ENCODE data around the gene PCDHB5.
"Not testable (repeated sequence)": the region's sequence is repeated elsewhere in the genome, so short reads cannot be mapped to it uniquely, and the experiment has no call there.

PCDHB5 gene

DNA sequence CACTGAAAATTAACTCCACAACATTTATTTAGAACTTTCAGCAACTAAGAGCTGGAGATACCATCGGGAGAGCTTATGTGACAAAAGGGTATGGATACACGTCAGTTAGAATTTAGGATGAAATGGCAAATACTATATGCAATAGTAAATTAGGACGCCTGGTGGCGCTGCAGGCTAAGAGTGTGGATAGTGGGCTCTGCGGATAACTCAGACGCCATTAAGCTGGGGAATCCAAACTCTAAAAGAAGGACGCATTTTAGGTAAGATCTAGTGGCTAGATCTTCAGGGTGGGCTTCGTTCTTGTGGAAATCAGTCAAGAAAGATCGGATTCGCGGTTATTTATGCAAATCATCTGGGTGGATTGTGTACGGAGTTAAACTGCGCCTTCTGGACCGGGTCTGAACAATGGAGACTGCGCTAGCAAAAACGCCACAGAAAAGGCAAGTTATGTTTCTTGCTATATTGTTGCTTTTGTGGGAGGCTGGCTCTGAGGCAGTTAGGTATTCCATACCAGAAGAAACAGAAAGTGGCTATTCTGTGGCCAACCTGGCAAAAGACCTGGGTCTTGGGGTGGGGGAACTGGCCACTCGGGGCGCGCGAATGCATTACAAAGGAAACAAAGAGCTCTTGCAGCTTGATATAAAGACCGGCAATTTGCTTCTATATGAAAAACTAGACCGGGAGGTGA, at the start of gene PCDHB5:
TSS of gene PCDHB5 (plus strand) at position 177 of the 688 bp plus-strand sequence. CDS start at position 406, 229 bp downstream.
- H3K27me3 Mint-ChIP-seq, result no peaks in the 10 kb centered on the region
- H3K36me3 Mint-ChIP-seq, result no peaks in the 10 kb centered on the region
- no peak within 1 kb of the TSS for H3K27ac Mint-ChIP-seq
- H3K4me3 Mint-ChIP-seq, result peak within 1 kb of the TSS; percentile 29
- peaks cover 23% of the 10 kb centered on the region for H3K9me3 Mint-ChIP-seq
- no peak for DNase-seq
- CTCF ChIA-PET, result interaction anchor here (0.6 to 1.1 kb wide), 2 partner anchors 18 to 51 kb away, joined by 4 read pairs; no protein-coding TSS in a partner anchor
- no peaks in the 10 kb centered on the region for H3K4me1 Mint-ChIP-seq

DNA sequence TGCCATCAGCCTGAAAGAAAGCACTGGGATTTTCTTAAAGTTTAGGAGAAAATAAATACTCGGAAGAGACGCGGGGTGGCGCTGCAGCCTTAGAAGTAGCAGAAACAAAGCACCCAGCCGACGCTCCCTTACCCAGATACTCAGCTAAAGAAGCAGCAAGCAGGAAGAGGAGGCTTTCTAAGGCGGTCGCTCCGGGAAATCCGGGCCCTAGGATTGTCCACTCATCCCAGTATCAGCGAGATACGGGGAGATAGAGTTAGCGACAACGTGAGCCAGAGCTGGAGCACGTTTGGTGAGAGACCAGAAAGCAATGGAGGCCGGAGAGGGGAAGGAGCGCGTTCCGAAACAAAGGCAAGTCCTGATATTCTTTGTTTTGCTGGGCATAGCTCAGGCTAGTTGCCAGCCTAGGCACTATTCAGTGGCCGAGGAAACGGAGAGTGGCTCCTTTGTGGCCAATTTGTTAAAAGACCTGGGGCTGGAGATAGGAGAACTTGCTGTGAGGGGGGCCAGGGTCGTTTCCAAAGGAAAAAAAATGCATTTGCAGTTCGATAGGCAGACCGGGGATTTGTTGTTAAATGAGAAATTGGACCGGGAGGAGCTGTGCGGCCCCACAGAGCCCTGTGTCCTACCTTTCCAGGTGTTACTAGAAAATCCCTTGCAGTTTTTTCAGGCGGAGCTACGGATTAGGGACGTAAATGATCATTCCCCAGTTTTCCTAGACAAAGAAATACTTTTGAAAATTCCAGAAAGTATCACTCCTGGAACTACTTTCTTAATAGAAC, 40.3 kb upstream of the PCDHB5 start, which contains the start of gene PCDHB2:
TSS of gene PCDHB2 (plus strand) at position 135 of the 782 bp plus-strand sequence. CDS start at position 311, 176 bp downstream.
- H3K4me3 Mint-ChIP-seq, result peak within 1 kb of the TSS; percentile 25
- no peaks in the 10 kb centered on the region for H3K4me1 Mint-ChIP-seq
- H3K36me3 Mint-ChIP-seq, result no peaks in the 10 kb centered on the region
- CTCF ChIA-PET, result interaction anchor here (0.6 to 1.0 kb wide), 2 partner anchors 429 to 855 kb away, joined by 3 to 4 read pairs; no protein-coding TSS in a partner anchor
- peaks cover 15% of the 10 kb centered on the region for H3K9me3 Mint-ChIP-seq
- no peak within 1 kb of the TSS for H3K27ac Mint-ChIP-seq
- peaks cover 17% of the 10 kb centered on the region for H3K27me3 Mint-ChIP-seq
- DNase-seq, result no peak

DNA sequence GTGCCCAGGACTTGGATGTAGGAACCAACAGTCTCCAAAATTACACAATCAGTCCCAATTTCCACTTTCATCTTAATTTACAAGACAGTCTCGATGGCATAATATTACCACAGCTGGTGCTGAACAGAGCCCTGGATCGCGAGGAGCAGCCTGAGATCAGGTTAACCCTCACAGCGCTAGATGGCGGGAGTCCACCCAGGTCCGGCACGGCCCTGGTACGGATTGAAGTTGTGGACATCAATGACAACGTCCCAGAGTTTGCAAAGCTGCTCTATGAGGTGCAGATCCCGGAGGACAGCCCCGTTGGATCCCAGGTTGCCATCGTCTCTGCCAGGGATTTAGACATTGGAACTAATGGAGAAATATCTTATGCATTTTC, 39.8 kb upstream of the PCDHB5 start:
- no peak for DNase-seq
- peaks cover 17% of the 10 kb centered on the region for H3K27me3 Mint-ChIP-seq
- peaks cover 18% of the 10 kb centered on the region for H3K9me3 Mint-ChIP-seq
- no peaks in the 10 kb centered on the region for H3K36me3 Mint-ChIP-seq
- CTCF ChIA-PET, result interaction anchor here (1.0 kb wide), 1 partner anchor 428 kb away, joined by 3 read pairs; no protein-coding TSS in a partner anchor
- no peak overlapping the region for H3K27ac Mint-ChIP-seq
- H3K4me1 Mint-ChIP-seq, result no peaks in the 10 kb centered on the region
- no peak overlapping the region for H3K4me3 Mint-ChIP-seq

DNA sequence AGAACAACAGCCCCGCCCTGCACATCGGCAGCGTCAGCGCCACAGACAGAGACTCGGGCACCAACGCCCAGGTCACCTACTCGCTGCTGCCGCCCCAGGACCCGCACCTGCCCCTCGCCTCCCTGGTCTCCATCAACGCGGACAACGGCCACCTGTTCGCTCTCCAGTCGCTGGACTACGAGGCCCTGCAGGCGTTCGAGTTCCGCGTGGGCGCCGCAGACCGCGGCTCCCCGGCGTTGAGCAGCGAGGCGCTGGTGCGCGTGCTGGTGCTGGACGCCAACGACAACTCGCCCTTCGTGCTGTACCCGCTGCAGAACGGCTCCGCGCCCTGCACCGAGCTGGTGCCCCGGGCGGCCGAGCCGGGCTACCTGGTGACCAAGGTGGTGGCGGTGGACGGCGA, 38.8 kb upstream of the PCDHB5 start:
- Mint-ChIP-seq H3K9me3 (peaks cover 27% of the 10 kb centered on the region), H3K27me3 (peaks cover 17% of the 10 kb centered on the region)
- H3K36me3 Mint-ChIP-seq, H3K27ac Mint-ChIP-seq, H3K4me3 Mint-ChIP-seq, DNase-seq, H3K4me1 Mint-ChIP-seq, CTCF ChIA-PET: not testable (repeated sequence)

DNA sequence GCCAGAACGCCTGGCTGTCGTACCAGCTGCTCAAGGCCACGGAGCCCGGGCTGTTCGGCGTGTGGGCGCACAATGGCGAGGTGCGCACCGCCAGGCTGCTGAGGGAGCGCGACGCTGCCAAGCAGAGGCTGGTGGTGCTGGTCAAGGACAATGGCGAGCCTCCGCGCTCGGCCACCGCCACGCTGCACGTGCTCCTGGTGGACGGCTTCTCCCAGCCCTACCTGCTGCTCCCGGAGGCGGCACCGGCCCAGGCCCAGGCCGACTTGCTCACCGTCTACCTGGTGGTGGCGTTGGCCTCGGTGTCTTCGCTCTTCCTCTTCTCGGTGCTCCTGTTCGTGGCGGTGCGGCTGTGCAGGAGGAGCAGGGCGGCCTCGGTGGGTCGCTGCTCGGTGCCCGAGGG, 38.4 kb upstream of the PCDHB5 start:
- DNase-seq, H3K4me3 Mint-ChIP-seq, H3K36me3 Mint-ChIP-seq, H3K4me1 Mint-ChIP-seq, H3K27ac Mint-ChIP-seq, CTCF ChIA-PET: not testable (repeated sequence)
- Mint-ChIP-seq H3K9me3 (peaks cover 31% of the 10 kb centered on the region), H3K27me3 (peaks cover 18% of the 10 kb centered on the region)

DNA sequence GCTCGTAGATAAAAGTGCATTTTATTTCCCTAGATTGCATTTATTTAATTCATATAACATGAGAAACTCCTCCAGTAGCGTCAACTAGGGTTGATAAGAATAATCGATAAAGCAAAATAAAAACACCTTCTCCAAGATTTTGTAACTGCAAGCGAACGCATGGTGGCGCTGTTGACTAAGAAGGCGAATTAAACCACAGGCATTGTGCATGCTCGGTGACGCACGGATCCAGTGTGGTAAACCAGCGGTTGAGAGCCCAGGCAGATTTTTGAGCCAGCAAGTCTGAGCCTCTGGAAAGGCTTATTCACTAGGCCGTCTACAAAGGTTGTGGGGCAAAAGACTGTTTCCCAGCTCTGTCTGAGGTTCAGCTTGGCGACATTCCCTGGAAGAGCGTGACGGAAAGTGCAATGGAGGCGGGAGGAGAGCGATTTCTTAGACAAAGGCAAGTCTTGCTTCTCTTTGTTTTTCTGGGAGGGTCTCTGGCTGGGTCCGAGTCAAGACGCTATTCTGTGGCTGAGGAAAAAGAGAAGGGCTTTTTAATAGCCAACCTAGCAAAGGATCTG, 34.7 kb upstream of the PCDHB5 start, which contains the start of gene PCDHB3:
TSS of gene PCDHB3 (plus strand) at position 231 of the 563 bp plus-strand sequence. CDS start at position 408, 177 bp downstream.
- peaks cover 11% of the 10 kb centered on the region for H3K27me3 Mint-ChIP-seq
- H3K36me3 Mint-ChIP-seq, result no peaks in the 10 kb centered on the region
- H3K4me3 Mint-ChIP-seq, result no peak within 1 kb of the TSS
- peaks cover 32% of the 10 kb centered on the region for H3K9me3 Mint-ChIP-seq
- H3K27ac Mint-ChIP-seq, result peak within 1 kb of the TSS; percentile 37
- CTCF ChIA-PET, result interaction anchor here (1.1 kb wide), 1 partner anchor 15 kb away, joined by 3 read pairs; no protein-coding TSS in a partner anchor
- DNase-seq, result peak; percentile 53
- no peaks in the 10 kb centered on the region for H3K4me1 Mint-ChIP-seq

DNA sequence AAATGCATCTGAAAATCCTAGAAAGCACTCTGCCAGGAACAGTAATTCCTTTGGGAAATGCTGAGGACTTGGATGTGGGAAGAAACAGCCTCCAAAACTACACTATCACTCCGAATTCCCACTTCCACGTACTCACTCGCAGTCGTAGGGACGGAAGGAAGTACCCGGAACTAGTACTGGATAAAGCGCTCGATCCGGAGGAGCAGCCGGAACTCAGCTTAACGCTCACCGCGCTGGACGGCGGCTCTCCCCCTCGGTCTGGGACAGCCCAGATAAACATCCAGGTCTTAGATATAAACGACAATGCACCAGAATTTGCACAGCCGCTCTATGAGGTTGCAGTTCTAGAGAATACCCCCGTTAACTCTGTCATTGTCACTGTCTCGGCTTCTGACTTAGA, 33.9 kb upstream of the PCDHB5 start:
- DNase-seq, result no peak
- H3K4me1 Mint-ChIP-seq, result no peaks in the 10 kb centered on the region
- peaks cover 5% of the 10 kb centered on the region for H3K27me3 Mint-ChIP-seq
- CTCF ChIA-PET, result interaction anchor here (1.1 kb wide), 1 partner anchor 14 kb away, joined by 3 read pairs; no protein-coding TSS in a partner anchor
- H3K9me3 Mint-ChIP-seq, result peaks cover 28% of the 10 kb centered on the region
- H3K27ac Mint-ChIP-seq, result no peak overlapping the region
- H3K4me3 Mint-ChIP-seq, result no peak overlapping the region
- no peaks in the 10 kb centered on the region for H3K36me3 Mint-ChIP-seq

DNA sequence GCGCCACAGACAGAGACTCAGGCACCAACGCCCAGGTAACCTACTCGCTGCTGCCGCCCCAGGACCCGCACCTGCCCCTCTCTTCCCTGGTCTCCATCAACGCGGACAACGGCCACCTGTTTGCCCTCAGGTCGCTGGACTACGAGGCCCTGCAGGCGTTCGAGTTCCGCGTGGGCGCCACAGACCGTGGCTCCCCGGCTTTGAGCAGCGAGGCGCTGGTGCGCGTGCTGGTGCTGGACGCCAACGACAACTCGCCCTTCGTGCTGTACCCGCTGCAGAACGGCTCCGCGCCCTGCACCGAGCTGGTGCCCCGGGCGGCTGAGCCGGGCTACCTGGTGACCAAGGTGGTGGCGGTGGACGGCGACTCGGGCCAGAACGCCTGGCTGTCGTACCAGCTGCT, 32.9 kb upstream of the PCDHB5 start:
- H3K27me3 Mint-ChIP-seq, CTCF ChIA-PET, H3K4me3 Mint-ChIP-seq, H3K36me3 Mint-ChIP-seq, H3K27ac Mint-ChIP-seq, H3K4me1 Mint-ChIP-seq, DNase-seq: not testable (repeated sequence)
- peaks cover 28% of the 10 kb centered on the region for H3K9me3 Mint-ChIP-seq

DNA sequence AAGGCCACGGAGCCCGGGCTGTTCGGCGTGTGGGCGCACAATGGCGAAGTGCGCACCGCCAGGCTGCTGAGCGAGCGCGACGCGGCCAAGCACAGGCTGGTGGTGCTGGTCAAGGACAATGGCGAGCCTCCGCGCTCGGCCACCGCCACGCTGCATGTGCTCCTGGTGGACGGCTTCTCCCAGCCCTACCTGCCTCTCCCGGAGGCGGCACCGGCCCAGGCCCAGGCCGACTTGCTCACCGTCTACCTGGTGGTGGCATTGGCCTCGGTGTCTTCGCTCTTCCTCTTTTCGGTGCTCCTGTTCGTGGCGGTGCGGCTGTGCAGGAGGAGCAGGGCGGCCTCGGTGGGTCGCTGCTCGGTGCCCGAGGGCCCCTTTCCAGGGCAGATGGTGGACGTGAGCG, 32.5 kb upstream of the PCDHB5 start:
- DNase-seq, H3K4me3 Mint-ChIP-seq, CTCF ChIA-PET, H3K36me3 Mint-ChIP-seq, H3K27me3 Mint-ChIP-seq, H3K4me1 Mint-ChIP-seq, H3K27ac Mint-ChIP-seq: not testable (repeated sequence)
- peaks cover 30% of the 10 kb centered on the region for H3K9me3 Mint-ChIP-seq

DNA sequence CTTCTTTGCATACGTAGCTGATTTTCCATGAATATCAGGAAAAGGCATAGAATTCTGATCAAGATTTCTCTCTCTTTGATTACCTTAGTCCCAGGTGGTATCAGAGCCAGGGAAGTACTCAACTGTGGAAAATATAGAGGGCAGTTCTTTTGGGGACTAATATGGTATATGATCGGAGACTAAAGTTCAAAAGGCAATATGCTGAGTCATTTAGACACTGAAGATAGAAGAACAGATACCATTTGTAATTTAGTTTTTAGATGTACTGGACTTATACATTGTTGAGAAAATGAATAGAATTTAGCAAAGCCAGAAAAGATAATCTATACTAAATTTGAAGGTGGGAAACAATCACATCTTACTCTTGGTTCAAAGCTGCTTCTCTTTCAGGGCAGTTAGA, 29.7 kb upstream of the PCDHB5 start:
- Mint-ChIP-seq H3K27me3 (peaks cover 5% of the 10 kb centered on the region), H3K9me3 (peaks cover 23% of the 10 kb centered on the region), H3K4me3 (no peak overlapping the region), H3K27ac (no peak overlapping the region), H3K4me1 (no peaks in the 10 kb centered on the region), H3K36me3 (no peaks in the 10 kb centered on the region)
- DNase-seq, result no peak
- CTCF ChIA-PET, result no interaction called here

DNA sequence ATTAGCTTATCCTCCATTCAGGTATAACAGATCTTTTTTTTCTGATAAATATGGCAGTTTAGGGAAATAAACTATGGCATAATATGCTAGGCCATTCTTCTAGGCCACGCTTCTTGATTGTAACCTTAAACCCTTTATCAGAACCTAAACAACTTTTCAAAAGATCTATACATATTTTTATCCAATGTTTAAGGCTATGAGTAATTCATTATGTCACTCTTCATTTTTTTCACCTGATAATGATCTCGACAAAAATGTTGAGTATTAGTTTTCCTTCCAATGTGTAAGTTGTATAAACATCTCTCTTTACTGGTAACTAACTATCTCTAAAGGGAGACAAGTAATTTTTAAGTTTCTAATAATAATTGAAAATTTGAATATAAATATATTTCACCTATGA, 15.8 kb upstream of the PCDHB5 start:
- H3K36me3 Mint-ChIP-seq, result no peaks in the 10 kb centered on the region
- DNase-seq, result no peak
- H3K9me3 Mint-ChIP-seq, result peaks cover 17% of the 10 kb centered on the region
- peaks cover 3% of the 10 kb centered on the region for H3K27me3 Mint-ChIP-seq
- H3K4me1 Mint-ChIP-seq, result no peaks in the 10 kb centered on the region
- CTCF ChIA-PET, result no interaction called here
- no peak overlapping the region for H3K4me3 Mint-ChIP-seq
- H3K27ac Mint-ChIP-seq, result no peak overlapping the region

DNA sequence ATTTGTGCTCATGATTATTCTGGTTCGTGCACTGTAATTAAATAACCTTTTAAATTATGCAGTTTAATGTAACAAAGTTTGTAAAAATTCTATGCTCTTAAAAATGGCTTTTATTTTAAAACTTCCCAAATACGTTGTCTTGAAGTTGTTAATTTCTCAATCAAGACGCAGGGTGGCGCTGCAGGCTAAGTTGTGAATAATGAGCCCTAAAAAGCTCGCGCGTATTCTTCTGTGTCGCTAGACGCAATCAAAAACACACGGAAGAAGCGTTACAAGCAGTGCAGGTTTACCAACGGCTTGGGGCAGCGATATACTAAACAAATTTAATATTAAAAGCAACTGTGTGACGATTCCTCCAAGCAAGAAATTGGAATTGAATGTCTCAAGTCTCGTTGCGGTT, 13.4 kb upstream of the PCDHB5 start, which contains the start of gene PCDHB4:
TSS of gene PCDHB4 (plus strand) at position 256 of the 400 bp plus-strand sequence. CDS start 181 bp downstream, outside the sequence.
- CTCF ChIA-PET, result no interaction called here
- no peak within 1 kb of the TSS for H3K4me3 Mint-ChIP-seq
- H3K4me1 Mint-ChIP-seq, result no peaks in the 10 kb centered on the region
- H3K27me3 Mint-ChIP-seq, result peaks cover 3% of the 10 kb centered on the region
- no peak for DNase-seq
- H3K36me3 Mint-ChIP-seq, result no peaks in the 10 kb centered on the region
- H3K9me3 Mint-ChIP-seq, result peaks cover 9% of the 10 kb centered on the region
- H3K27ac Mint-ChIP-seq, result no peak within 1 kb of the TSS

DNA sequence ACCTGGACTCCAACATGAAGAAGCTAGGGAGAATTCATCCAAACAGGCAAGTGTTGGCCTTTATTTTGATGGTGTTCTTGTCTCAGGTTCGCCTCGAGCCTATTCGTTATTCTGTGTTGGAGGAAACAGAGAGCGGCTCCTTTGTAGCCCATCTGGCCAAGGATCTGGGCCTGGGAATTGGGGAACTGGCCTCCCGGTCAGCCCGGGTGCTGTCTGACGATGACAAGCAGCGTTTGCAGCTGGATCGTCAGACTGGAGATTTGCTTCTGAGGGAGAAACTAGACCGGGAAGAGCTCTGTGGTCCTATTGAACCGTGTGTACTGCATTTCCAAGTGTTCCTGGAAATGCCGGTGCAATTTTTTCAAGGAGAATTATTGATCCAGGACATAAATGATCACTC, 13.0 kb upstream of the PCDHB5 start:
- Mint-ChIP-seq H3K4me1 (no peaks in the 10 kb centered on the region), H3K4me3 (no peak overlapping the region), H3K27me3 (peaks cover 3% of the 10 kb centered on the region), H3K36me3 (no peaks in the 10 kb centered on the region), H3K27ac (no peak overlapping the region), H3K9me3 (peaks cover 6% of the 10 kb centered on the region)
- DNase-seq, result no peak
- CTCF ChIA-PET, result no interaction called here

DNA sequence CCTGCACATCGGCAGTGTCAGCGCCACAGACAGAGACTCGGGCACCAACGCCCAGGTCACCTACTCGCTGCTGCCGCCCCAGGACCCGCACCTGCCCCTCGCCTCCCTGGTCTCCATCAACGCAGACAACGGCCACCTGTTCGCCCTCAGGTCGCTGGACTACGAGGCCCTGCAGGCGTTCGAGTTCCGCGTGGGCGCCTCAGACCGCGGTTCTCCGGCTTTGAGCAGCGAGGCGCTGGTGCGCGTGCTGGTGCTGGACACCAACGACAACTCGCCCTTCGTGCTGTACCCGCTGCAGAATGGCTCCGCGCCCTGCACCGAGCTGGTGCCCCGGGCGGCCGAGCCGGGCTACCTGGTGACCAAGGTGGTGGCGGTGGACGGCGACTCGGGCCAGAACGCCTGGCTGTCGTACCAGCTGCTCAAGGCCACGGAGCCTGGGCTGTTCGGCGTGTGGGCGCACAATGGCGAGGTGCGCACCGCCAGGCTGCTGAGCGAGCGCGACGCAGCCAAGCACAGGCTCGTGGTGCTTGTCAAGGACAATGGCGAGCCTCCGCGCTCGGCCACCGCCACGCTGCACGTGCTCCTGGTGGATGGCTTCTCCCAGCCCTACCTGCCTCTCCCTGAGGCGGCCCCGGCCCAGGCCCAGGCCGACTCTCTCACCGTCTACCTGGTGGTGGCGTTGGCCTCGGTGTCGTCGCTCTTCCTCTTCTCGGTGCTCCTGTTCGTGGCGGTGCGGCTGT, 11.4 kb upstream of the PCDHB5 start:
- CTCF ChIA-PET, H3K27ac Mint-ChIP-seq, H3K9me3 Mint-ChIP-seq, H3K4me1 Mint-ChIP-seq, H3K4me3 Mint-ChIP-seq, DNase-seq, H3K36me3 Mint-ChIP-seq, H3K27me3 Mint-ChIP-seq: not testable (repeated sequence)
